Measurements from ENCODE around the gene SFXN3.

GRCh38 chr10:101029520-101030295, 1.3 kb upstream of the SFXN3 start:
- no peak for TF ChIP-seq RARB (CRISPR knock-in tag; IDR thresholded peaks at IDR 0.05)
- no peak for TF ChIP-seq TCF4 (CRISPR knock-in tag; IDR thresholded peaks at IDR 0.05; ENCODE audit: borderline replicate concordance)
- no peak for TF ChIP-seq ISL1 (CRISPR knock-in tag; IDR thresholded peaks at IDR 0.05)
- no peak for TF ChIP-seq ESRRG (CRISPR knock-in tag; IDR thresholded peaks at IDR 0.05)
- no peak for TF ChIP-seq ZFP3 (CRISPR knock-in tag; IDR thresholded peaks at IDR 0.05)
- no peak for TF ChIP-seq CSRNP3 (CRISPR knock-in tag; IDR thresholded peaks at IDR 0.05)
- no peak for TF ChIP-seq BACH2 (CRISPR knock-in tag; IDR thresholded peaks at IDR 0.05; ENCODE audit: borderline replicate concordance)
